ENCODE data around the gene ADAM22.

Gene ADAM22

GRCh38 chr7:88090240-88090639 lies 156.2 kb downstream of the ADAM22 start:
- DNase-seq (ENCODE audit: low spot score): no peak
- Histone ChIP-seq H3K4me3 (no peak overlapping the region), H3K27ac (no peak overlapping the region)
- TF ChIP-seq CTCF (IDR thresholded peaks at IDR 0.05): no peak

- TF ChIP-seq CTCF (IDR thresholded peaks at IDR 0.05): no peak
- H3K4me3 ChIP-seq: no peak overlapping the region
- DNase-seq (ENCODE audit: low spot score): no peak
- H3K27ac ChIP-seq: no peak overlapping the region
Observed at GRCh38 chr7:88090671-88091070, 156.6 kb downstream of the ADAM22 start.

GRCh38 chr7:88091988-88092675 lies 158.1 kb downstream of the ADAM22 start:
- no peak overlapping the region for H3K4me3 ChIP-seq
- TF ChIP-seq CTCF (IDR thresholded peaks at IDR 0.05): no peak
- DNase-seq (ENCODE audit: low spot score): no peak
- H3K27ac ChIP-seq: no peak overlapping the region

GRCh38 chr7:88092676-88092999 lies 158.6 kb downstream of the ADAM22 start:
- no peak for DNase-seq (ENCODE audit: low spot score)
- Histone ChIP-seq H3K4me3 (no peak overlapping the region), H3K27ac (no peak overlapping the region)
- TF ChIP-seq CTCF (IDR thresholded peaks at IDR 0.05): no peak

- Histone ChIP-seq H3K4me3 (no peak overlapping the region), H3K27ac (no peak overlapping the region)
- DNase-seq (ENCODE audit: low spot score): no peak
- TF ChIP-seq CTCF (IDR thresholded peaks at IDR 0.05): no peak
Observed at GRCh38 chr7:88101769-88102168, 167.7 kb downstream of the ADAM22 start.

GRCh38 chr7:88102675-88103074 lies 168.6 kb downstream of the ADAM22 start:
- no peak for DNase-seq (ENCODE audit: low spot score)
- H3K4me3 ChIP-seq: no peak overlapping the region
- no peak for TF ChIP-seq CTCF (IDR thresholded peaks at IDR 0.05)
- H3K27ac ChIP-seq: no peak overlapping the region

- Histone ChIP-seq H3K4me3 (no peak overlapping the region), H3K27ac (no peak overlapping the region)
- TF ChIP-seq CTCF (IDR thresholded peaks at IDR 0.05): no peak
- no peak for DNase-seq (ENCODE audit: low spot score)
Observed at GRCh38 chr7:88104732-88105131, 170.7 kb downstream of the ADAM22 start.
